ENCODE results near the gene UBE2D3. TPM values are rescaled to one million over a fixed set of nuclear protein-coding genes. Genes with fewer than 3 reads are reported as not detected.
"Not testable (repeated sequence)": the region's sequence is repeated elsewhere in the genome, so short reads cannot be mapped to it uniquely, and the experiment has no call there.

The UBE2D3 gene
- total RNA-seq, 1 donor from 2014 or later, result 231 TPM

GRCh38 chr4:102829803-102830202 lies 2.5 kb upstream of the UBE2D3 start:
- no peak for DNase-seq (ENCODE audit: low read depth)

DNA sequence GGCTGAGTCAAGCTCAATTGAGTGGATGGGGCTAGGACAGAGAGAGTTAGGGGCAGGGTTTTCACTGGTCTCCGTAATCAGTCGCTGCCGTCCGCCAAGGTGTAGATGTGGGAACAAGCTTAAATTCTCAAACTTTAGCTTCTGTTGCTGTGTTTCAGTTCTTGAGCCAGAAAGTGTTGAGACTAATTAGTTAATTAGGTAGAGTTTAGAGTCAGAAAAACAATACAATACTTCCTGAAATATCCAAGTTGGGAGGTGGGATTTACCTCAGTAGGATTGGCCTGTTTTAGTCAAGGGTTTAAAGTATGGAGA lies 1.1 kb upstream of the UBE2D3 start:
- no peak for DNase-seq (ENCODE audit: low read depth)

DNA sequence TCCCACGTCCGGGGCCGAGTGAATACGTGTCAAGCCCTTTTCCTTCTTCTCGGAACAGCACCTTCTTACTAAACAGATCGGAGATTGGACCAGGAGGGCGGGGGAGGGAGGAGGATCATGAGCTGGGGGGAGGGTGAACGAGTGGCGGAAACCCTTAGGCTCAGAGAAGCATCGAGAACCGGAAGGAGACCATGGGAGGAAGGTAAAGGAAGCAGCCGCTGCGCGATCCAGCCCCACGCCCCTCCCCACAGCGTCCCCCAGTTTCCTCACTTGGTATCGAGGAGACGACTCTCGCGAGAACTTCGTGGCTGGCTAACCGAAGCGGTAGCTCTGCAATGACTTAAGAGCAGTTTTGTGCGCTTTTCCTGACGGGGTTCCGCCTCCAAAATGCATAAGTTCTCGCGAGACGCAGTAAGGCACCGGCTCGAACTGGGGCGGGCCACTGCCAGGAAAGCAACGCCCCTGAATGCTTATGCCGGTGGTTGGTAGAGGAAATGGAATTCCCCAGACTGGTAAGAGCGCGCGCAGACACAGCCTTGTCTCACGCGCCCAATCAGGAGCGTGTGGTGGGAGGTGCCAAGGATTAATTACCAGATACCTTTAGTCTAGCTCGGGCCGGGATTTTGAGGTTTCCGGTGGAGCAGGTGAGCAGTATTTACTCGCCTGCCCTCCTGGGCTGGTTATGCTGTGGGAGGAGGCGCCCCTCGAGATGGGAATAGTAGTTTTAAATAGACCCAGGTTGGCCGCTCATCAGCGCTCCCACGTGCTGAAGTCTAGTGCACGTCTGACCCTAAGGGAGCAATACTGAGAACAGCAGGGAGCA lies 534 bp upstream of the UBE2D3 start:
- DNase-seq (ENCODE audit: low read depth), result peak; percentile 100

GRCh38 chr4:102826105-102826889 lies 1.1 kb downstream of the UBE2D3 start:
- DNase-seq (ENCODE audit: low read depth), result no peak

DNA sequence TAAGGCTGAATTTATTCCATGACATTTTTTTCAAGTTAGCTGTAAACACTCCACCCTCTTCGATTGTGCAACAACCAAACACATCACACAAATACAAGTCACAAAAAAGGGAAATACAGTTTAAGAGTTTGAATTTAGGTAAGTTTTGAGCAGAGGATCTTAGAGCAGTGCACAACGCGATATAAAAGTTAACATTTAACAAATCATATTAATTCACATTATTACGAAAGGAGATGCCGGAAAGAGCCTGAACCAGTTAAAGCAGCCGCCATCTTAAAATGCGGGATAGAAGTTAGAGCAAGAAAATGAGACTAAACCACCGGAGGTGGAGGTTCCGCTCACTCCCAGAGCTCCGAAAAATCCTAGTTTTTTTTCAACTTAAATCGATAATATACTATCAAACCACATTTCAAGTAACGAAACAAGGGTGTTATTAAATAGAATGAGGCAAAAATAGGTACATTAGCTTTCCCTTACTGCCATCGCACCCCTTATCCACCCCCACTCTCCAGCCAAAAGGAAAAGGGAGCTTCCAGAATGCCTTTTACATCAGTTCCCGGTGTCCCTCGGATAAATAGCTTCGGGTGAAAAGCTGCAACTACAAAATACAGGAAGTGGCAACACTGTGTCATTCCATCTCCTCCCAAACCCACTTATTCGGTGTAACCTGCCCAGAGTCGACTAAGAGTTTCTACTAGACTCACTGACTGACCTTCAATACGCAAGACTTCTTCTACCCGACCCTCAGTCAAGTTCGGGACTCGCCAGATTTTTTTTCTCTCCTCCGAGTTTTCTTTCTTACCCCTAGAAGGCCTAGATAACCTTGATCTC lies 1.9 kb downstream of the UBE2D3 start:
- peak; percentile 66 for DNase-seq (ENCODE audit: low read depth)

DNA sequence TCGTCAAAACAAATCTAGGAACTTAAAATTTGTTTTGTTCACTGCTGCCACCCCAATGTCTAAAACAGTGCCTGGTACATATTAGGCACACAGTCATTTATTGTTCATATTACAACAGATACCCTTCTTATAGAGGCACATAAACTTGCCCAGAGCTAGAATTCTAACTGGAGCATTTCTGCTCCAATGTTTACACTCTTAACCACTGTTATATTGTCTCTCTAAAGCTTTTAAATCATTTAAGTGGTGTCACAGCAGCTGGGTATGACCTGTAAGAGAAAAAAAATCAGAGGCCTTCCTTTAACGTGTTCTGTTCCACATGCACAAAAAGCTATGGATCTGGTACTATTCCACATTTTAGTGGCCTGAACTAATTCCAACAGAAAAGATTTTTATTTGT lies 3.0 kb downstream of the UBE2D3 start:
- DNase-seq (ENCODE audit: low read depth), result no peak

DNA sequence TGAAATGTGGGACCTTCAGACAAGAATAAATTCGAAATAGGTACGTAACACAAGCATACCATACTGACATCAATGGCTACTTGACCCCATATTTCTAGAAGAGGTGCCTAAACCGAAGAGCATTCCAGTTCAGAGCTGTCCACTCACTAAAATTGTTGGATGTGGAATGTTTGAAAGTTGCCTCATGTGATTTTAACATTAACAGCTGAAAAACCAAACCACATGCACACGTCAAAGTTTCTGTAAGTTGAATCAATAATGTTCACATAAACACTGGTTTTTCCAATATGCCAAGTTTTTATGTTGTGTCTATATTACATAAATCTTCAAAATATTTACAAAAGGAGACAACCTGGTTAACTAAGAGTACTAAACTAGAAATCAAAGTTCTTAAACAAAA lies 3.5 kb downstream of the UBE2D3 start:
- no peak for DNase-seq (ENCODE audit: low read depth)

GRCh38 chr4:102823464-102823863 lies 3.9 kb downstream of the UBE2D3 start:
- DNase-seq (ENCODE audit: low read depth), result no peak

DNA sequence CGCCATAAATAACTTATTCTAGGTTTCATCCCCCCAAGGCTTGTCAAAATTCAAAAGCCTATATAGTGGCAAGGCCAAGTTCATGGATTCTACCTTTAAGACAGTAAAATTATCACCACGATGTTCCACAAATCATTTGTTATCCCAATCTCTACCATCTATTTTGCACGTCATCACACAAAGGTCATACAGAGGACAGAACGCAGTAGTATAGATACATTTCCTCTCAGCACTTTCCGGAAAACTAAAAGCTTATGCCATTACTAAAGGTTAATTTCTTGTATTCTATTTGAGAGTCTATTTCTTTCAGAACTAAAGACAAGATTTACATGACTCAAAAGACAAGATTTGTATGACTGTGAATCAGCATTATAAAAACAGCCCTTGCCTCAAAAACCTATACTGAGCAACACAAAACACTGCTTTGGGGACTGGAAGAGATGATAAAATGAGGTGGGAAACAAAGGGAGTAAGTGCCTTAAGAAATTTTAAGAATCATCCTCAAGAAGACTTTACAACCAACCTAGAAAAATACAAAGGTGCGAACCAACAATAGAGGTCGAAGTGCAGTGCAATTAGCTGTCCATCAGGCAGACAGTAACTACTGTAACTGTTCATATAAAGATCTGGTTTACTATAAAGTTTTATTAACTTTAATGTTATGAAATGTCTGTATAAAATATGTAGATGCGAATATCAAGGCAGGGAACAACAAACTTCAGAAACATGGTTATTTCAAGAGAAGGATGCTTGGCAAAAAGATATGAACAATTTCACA lies 7.6 kb downstream of the UBE2D3 start:
- DNase-seq (ENCODE audit: low read depth), result no peak

DNA sequence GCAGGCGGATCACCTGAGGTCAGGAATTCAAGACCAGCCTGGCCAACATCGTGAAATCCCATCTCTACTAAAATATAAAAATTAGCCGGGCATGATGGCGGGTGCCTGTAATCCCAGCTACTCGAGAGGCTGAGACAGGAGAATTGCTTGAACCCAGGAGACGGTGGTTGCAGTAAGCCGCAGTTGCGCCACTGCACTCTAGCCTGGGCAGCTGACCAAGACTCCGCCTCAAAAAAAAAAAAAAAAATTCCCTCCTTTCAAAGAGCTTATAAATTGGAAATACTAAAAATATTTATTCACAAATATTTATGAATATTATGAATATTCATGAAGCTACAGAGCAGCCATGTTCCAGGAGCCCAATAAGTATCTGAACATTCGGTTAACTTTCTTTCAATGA lies 8.3 kb downstream of the UBE2D3 start:
- not testable (repeated sequence) for DNase-seq (ENCODE audit: low read depth)

- no peak for DNase-seq (ENCODE audit: low read depth)
These were observed 9.6 kb downstream of the UBE2D3 start for GRCh38 chr4:102817613-102818268.

DNA sequence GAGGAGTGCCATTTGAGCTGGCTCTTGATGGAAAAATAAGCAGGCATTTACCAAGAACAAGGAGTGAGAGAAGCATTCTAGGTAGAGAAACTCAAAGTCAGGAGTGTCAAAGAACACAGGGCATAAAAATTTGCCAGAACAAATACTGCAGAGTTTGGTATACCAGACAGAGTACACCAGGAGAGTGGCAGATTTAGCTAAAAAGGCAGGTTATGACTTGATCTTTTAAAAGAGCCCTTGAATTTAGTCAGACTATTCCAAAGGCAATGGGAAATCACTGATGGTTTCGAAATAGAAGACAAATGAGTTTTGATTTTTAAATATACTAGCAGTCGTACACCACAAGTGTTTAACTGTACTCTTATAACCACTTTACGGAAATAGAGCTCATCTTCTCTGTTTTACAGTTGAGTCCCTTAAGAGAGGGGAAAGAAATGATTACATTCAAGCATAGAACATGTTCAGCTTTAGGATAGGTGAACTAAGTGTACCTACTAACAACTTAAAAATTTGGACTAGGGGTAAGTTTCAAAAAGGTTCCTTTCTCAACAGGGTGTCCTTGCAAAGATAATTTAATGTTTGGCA lies 10.2 kb downstream of the UBE2D3 start:
- DNase-seq (ENCODE audit: low read depth), result no peak

DNA sequence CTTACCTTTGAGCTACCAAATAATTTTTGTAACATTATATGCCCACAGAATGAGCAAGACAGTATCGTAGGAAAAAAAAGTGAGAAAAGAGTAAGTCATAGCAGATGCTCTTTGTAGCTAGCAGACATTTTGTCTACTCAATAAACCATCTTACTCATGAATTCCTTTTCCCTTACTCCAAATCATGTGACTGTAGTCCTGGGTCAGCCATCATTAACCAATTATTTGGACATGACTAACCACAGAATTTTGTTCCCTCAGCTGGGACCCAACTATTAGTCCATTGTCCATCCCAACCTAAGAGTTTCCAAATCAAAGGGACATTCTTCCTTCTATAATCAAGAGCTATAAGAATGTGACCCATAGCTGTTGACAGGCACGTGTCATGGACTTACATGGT lies 11.4 kb downstream of the UBE2D3 start:
- peak; percentile 91 for DNase-seq (ENCODE audit: low read depth)

DNA sequence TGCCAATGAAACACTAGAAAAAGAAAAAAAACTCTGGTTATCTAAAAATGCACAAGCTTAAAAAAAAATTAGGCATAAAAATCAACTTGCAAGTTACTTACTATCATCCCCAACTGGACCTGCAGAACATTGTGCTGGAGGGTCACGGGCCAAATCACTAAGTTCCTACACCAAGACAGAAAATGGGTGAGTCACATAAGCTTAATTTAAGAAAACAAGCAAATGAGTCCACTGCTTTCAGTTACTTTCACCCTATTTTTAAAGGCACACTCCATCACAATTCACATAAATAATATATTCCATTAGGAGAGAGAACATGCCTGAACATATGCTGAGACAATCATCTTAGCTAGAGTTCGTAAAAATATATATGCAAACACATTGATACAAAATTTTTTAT lies 17.7 kb downstream of the UBE2D3 start:
- DNase-seq (ENCODE audit: low read depth), result no peak

DNA sequence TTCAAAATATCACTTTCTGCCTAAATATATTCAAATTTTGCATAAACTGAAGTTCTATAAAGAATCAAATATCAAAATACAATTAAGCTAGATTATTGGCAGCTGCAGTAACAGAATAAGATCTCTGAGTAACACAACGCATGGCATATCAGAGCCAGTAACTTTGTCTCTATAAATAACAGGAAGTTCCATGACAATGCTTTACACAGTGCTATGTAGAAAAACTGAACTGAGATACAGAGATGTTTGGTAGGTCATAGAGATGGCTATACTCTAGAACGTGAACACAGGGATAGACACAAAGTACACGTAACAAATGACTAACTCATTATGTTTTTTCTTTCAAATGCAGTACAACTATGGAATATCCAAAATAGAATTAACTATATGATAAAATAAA lies 18.2 kb downstream of the UBE2D3 start:
- no peak for DNase-seq (ENCODE audit: low read depth)

DNA sequence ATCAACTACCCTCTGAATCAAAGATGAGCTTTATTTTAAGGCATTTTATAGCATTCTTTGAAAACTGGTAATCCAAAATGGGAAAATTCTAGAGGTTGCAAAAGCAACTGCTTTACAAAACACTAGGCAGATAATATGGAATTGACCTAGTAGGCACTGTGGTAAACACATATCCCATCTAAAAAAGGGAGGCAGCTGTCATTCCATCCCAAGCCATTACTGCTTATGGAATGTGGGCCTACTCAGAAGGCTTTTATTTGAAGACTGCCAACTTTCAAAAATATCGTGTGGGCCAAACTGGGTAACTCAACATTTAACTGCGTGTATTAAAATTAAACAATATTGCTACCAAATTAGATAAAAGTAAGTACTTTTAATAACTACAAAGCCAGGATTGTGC lies 19.3 kb downstream of the UBE2D3 start:
- no peak for DNase-seq (ENCODE audit: low read depth)

GRCh38 chr4:102807345-102807744 lies 20.0 kb downstream of the UBE2D3 start:
- peak; percentile 80 for DNase-seq (ENCODE audit: low read depth)

- DNase-seq (ENCODE audit: low read depth), result no peak
These were observed 27.5 kb downstream of the UBE2D3 start for GRCh38 chr4:102799816-102800215.

GRCh38 chr4:102794999-102795398 lies 32.4 kb downstream of the UBE2D3 start:
- DNase-seq (ENCODE audit: low read depth), result no peak

GRCh38 chr4:102792361-102792936 lies 34.9 kb downstream of the UBE2D3 start:
- no peak for DNase-seq (ENCODE audit: low read depth)
